GM21717 (cell line): ENCODE measurements around the gene NUDCD3.

Experiments used
- ATAC-seq: cut with Tn5 transposase; IDR thresholded peaks from one replicate; pipeline ENCODE4 v1.9.1; 2021; ENCODE audit warnings: mild to moderate bottlenecking, moderate library complexity; ENCODE audit not compliant: unreplicated experiment

NUDCD3 gene

GRCh38 chr7:44482502-44483485, 7.7 kb downstream of the NUDCD3 start:
- ATAC-seq: no peak

- ATAC-seq: no peak
Measured at GRCh38 chr7:44477938-44478337, 12.5 kb downstream of the NUDCD3 start.

- peak; percentile 73 for ATAC-seq
Measured at GRCh38 chr7:44477063-44477830, 13.2 kb downstream of the NUDCD3 start.

GRCh38 chr7:44476313-44476712, 14.1 kb downstream of the NUDCD3 start:
- no peak for ATAC-seq

- no peak for ATAC-seq
Measured at GRCh38 chr7:44473295-44473694, 17.2 kb downstream of the NUDCD3 start.

- ATAC-seq: no peak
Measured at GRCh38 chr7:44472843-44473242, 17.6 kb downstream of the NUDCD3 start.

- ATAC-seq: no peak
Measured at GRCh38 chr7:44471850-44472249, 18.6 kb downstream of the NUDCD3 start.

- ATAC-seq: no peak
Measured at GRCh38 chr7:44471436-44471835, 19.0 kb downstream of the NUDCD3 start.

GRCh38 chr7:44470628-44471245, 19.7 kb downstream of the NUDCD3 start:
- no peak for ATAC-seq

- no peak for ATAC-seq
Measured at GRCh38 chr7:44470135-44470479, 20.4 kb downstream of the NUDCD3 start.

GRCh38 chr7:44469461-44470134, 20.9 kb downstream of the NUDCD3 start:
- no peak for ATAC-seq

GRCh38 chr7:44467217-44467548, 23.3 kb downstream of the NUDCD3 start:
- ATAC-seq: no peak

- ATAC-seq: no peak
Measured at GRCh38 chr7:44466300-44467216, 23.9 kb downstream of the NUDCD3 start.

GRCh38 chr7:44465490-44465889, 25.0 kb downstream of the NUDCD3 start:
- no peak for ATAC-seq

- no peak for ATAC-seq
Measured at GRCh38 chr7:44463169-44463808, 27.2 kb downstream of the NUDCD3 start.

GRCh38 chr7:44461387-44461786, 29.1 kb downstream of the NUDCD3 start:
- ATAC-seq: no peak

- ATAC-seq: peak; percentile 96
Measured at GRCh38 chr7:44460325-44460724, 30.1 kb downstream of the NUDCD3 start.

GRCh38 chr7:44455155-44455554, 35.3 kb downstream of the NUDCD3 start:
- no peak for ATAC-seq

GRCh38 chr7:44454348-44454747, 36.1 kb downstream of the NUDCD3 start:
- no peak for ATAC-seq

GRCh38 chr7:44451123-44451522, 39.3 kb downstream of the NUDCD3 start:
- ATAC-seq: no peak
